B cell (primary cell): Measurements from ENCODE around the gene AASS. TPM values are rescaled to one million over a fixed set of nuclear protein-coding genes. Genes with fewer than 3 reads are reported as not detected.

Source experiments
- ATAC-seq: fragments of 200-7000 bp; cut with Tn5 transposase; one replicate; pipeline ENCODE4 v1.10.0; 2021; ENCODE audit warnings: low read depth, mild to moderate bottlenecking, moderate number of reproducible peaks, moderate library complexity
- CTCF ChIA-PET: fragments of 350-600 bp; sonication (Branson Sonifier 250); formaldehyde crosslinking; loops from one replicate; lab custom pipeline; 2021; ENCODE audit warnings: antibody characterized with exemption, inconsistent platforms; lab: Charles Lee
- POLR2A ChIA-PET: fragments of 350-600 bp; sonication (Branson Sonifier 250); formaldehyde crosslinking; loops from one replicate; lab custom pipeline; 2021; ENCODE audit warnings: antibody characterized with exemption; lab: Charles Lee
- DNase-seq: peaks from one replicate; pipeline ENCODE4 v3.0.0; 2013
- H2AFZ ChIP-seq: 2 replicates; pipeline ENCODE4 v1.6.1; 2012; ENCODE audit warnings: mild to moderate bottlenecking, low read depth, low read length; ENCODE audit not compliant: insufficient read depth, poor library complexity, severe bottlenecking
- H3K27ac ChIP-seq, 2 donors: 1 replicate in 1 of 2; 2 replicates in 1 of 2; pipeline ENCODE4 v1.5.1; 2012 to 2013; ENCODE audit warnings: low read length in 2 of 2, mild to moderate bottlenecking in 2 of 2, moderate library complexity in 1 of 2
- H3K27me3 ChIP-seq, 4 experiments: fragments of 200-600 bp in 1 of 4; sonication (generic) in 1 of 4; replicated peaks in 1 of 4; 1 replicate in 2 of 4; 2 replicates in 2 of 4; pipeline versions ENCODE4 v1.6.1 to v1.7.0; 2013 to 2016; ENCODE audit warnings: low read length in 3 of 4, mild to moderate bottlenecking in 2 of 4, mixed read lengths in 1 of 4, moderate library complexity in 1 of 4; ENCODE audit not compliant: insufficient read depth in 4 of 4, control insufficient read depth in 3 of 4; ENCODE audit errors: control extremely low read depth in 1 of 4
- H3K36me3 ChIP-seq, 2 experiments: replicated peaks in 1 of 2; 1 replicate in 1 of 2; 2 replicates in 1 of 2; pipeline versions ENCODE4 v1.6.1 to v1.7.1; 2013; ENCODE audit warnings: low read length in 1 of 2; ENCODE audit not compliant: insufficient read depth in 2 of 2, control insufficient read depth in 1 of 2; ENCODE audit errors: control extremely low read depth in 1 of 2, extremely low read depth in 1 of 2
- H3K4me1 ChIP-seq, 2 donors: fragments of 200-600 bp in 1 of 2; sonication (generic) in 1 of 2; 1 replicate in 1 of 2; 2 replicates in 1 of 2; pipeline versions ENCODE4 v1.5.1 to v1.6.1; 2013 to 2017; ENCODE audit warnings: low read length in 2 of 2; ENCODE audit not compliant: control insufficient read depth in 2 of 2, insufficient read depth in 2 of 2
- H3K4me2 ChIP-seq: replicated peaks from 2 replicates; pipeline ENCODE3; 2012; ENCODE audit warnings: mild to moderate bottlenecking, low read depth, low read length; ENCODE audit not compliant: poor library complexity, severe bottlenecking
- H3K4me3 ChIP-seq, 5 experiments: fragments of 200-600 bp in 1 of 5; sonication (generic) in 1 of 5; 1 replicate in 3 of 5; 2 replicates in 2 of 5; pipeline versions ENCODE4 v1.5.1 to v1.7.0; 2011 to 2016; ENCODE audit warnings: low read length in 4 of 5, mild to moderate bottlenecking in 4 of 5, low read depth in 2 of 5, control low read depth in 1 of 5, moderate library complexity in 1 of 5; ENCODE audit not compliant: insufficient read depth in 1 of 5; ENCODE audit errors: control extremely low read depth in 1 of 5, extremely low read depth in 1 of 5
- H3K79me2 ChIP-seq: fragments of 200-600 bp; sonication (generic); one replicate; pipeline ENCODE4 v1.6.0; 2016; ENCODE audit warnings: low read length; ENCODE audit not compliant: control insufficient read depth, insufficient read depth
- H3K9ac ChIP-seq: fragments of 200-600 bp; sonication (generic); 2 replicates; pipeline ENCODE4 v1.6.1; 2017; ENCODE audit warnings: mild to moderate bottlenecking, low read length, moderate library complexity
- H3K9me3 ChIP-seq, 3 donors: one replicate each; pipeline versions ENCODE4 v1.6.1 to v1.7.1; 2013; ENCODE audit warnings: low read length in 2 of 3; ENCODE audit not compliant: control insufficient read depth in 2 of 3, insufficient read depth in 1 of 3; ENCODE audit errors: control extremely low read depth in 1 of 3
- H4K20me1 ChIP-seq: 2 replicates; pipeline ENCODE4 v1.6.0; 2012; ENCODE audit warnings: mild to moderate bottlenecking, low read length; ENCODE audit not compliant: insufficient read depth, control insufficient read depth, poor library complexity, severe bottlenecking
- H3K27ac Mint-ChIP-seq: one replicate; pipeline ENCODE4 v1.8.0; 2021; ENCODE audit warnings: mixed read lengths
- H3K27me3 Mint-ChIP-seq: one replicate; pipeline ENCODE4 v1.8.0; 2021; ENCODE audit warnings: mixed read lengths
- H3K4me1 Mint-ChIP-seq: one replicate; pipeline ENCODE4 v1.8.0; 2021; ENCODE audit warnings: mixed read lengths
- H3K4me3 Mint-ChIP-seq: one replicate; pipeline ENCODE4 v1.8.0; 2021; ENCODE audit warnings: mixed read lengths
- H3K9me3 Mint-ChIP-seq: one replicate; pipeline ENCODE4 v1.8.0; 2022; ENCODE audit warnings: mixed read lengths; ENCODE audit not compliant: insufficient read depth
- CTCF ChIP-seq: fragments of 200-600 bp; IDR thresholded peaks from one replicate; pipeline ENCODE4 v1.8.0; 2022; ENCODE audit warnings: antibody characterized with exemption, mild to moderate bottlenecking
- EZH2 ChIP-seq: IDR thresholded peaks from 2 replicates; pipeline ENCODE4 v1.6.1; 2012; ENCODE audit warnings: borderline replicate concordance, low read depth, mild to moderate bottlenecking, moderate library complexity, low read length; ENCODE audit not compliant: insufficient read depth, poor library complexity, severe bottlenecking
- WGBS: methylation state at CpG from one replicate; pipeline ENCODE4 v1.1.5; 2013; ENCODE audit warnings: missing lambda C conversion rate; ENCODE audit not compliant: insufficient coverage; 5-methylcytosine and 5-hydroxymethylcytosine counted together
- intact Hi-C: fragments of 100-400 bp; cut with micrococcal nuclease; formaldehyde crosslinking; loops from one replicate; pipeline ENCODE4 v1.10.0; 2022
- polyA plus RNA-seq: library from polyadenylated mRNA; depleted of rRNA; stranded (reverse); fragments of >200 nt; gene quantifications from 2 replicates; pipeline ENCODE4 v1.2.3, GENCODE V29; 2012
- total RNA-seq, 2 donors: library from RNA; stranded (reverse); fragments of 120-200 nt in 1 of 2; gene quantifications; 1 replicate in 1 of 2; 2 replicates in 1 of 2; pipeline versions ENCODE4 v1.2.3 to v1.2.4, GENCODE V29; 2013 to 2022

The AASS gene
- total and polyA plus RNA-seq, 2 donors (not counting 1 experiment from before 2014, with no cell fraction given) = 2.1 to 10.6 TPM

- no peak overlapping the region for H3K9ac ChIP-seq
- WGBS = no CpG with 5 or more reads among the region's 2 CpGs
- intact Hi-C loops = no loop called here
- ChIA-PET POLR2A (no interaction called here), CTCF (no interaction called here)
- Mint-ChIP-seq H3K27me3 (peaks cover 4% of the 10 kb centered on the region), H3K27ac (no peak overlapping the region), H3K4me3 (no peak overlapping the region), H3K4me1 (no peaks in the 10 kb centered on the region), H3K9me3 (no peaks in the 10 kb centered on the region)
- no peaks in the 10 kb centered on the region for H3K36me3 ChIP-seq
- H3K27ac ChIP-seq = no peak overlapping the region
- no peaks in the 10 kb centered on the region for H3K79me2 ChIP-seq
- DNase-seq (no peak), ATAC-seq (no peak)
- H3K4me3 ChIP-seq = no peak overlapping the region
- no peaks in the 10 kb centered on the region for H3K9me3 ChIP-seq
- H3K4me1 ChIP-seq = no peaks in the 10 kb centered on the region
- TF ChIP-seq EZH2 (no peak), CTCF (no peak)
- no peak overlapping the region for H2AFZ ChIP-seq
- no peak overlapping the region for H3K4me2 ChIP-seq
- no peaks in the 10 kb centered on the region for H3K27me3 ChIP-seq
- no peaks in the 10 kb centered on the region for H4K20me1 ChIP-seq
Observed at GRCh38 chr7:122056977-122057376, 87.1 kb downstream of the AASS start.

- Mint-ChIP-seq H3K4me3 (no peak overlapping the region), H3K27ac (no peak overlapping the region), H3K4me1 (no peaks in the 10 kb centered on the region), H3K27me3 (peaks cover 6% of the 10 kb centered on the region), H3K9me3 (no peaks in the 10 kb centered on the region)
- DNase-seq (no peak), ATAC-seq (no peak)
- CTCF ChIA-PET = no interaction called here
- Histone ChIP-seq H3K36me3 (no peaks in the 10 kb centered on the region), H2AFZ (no peak overlapping the region), H3K27ac (no peak overlapping the region), H3K9ac (no peak overlapping the region), H4K20me1 (no peaks in the 10 kb centered on the region), H3K4me1 (no peaks in the 10 kb centered on the region), H3K4me2 (no peak overlapping the region), H3K4me3 (no peak overlapping the region), H3K79me2 (no peaks in the 10 kb centered on the region), H3K9me3 (no peaks in the 10 kb centered on the region), H3K27me3 (no peaks in the 10 kb centered on the region)
- POLR2A ChIA-PET = no interaction called here
- intact Hi-C loops = no loop called here
- no peak for TF ChIP-seq CTCF
- TF ChIP-seq EZH2 = no peak
- WGBS = no CpG with 5 or more reads among the region's 1 CpG
Observed at GRCh38 chr7:122055073-122055472, 89.0 kb downstream of the AASS start.
